RWPE1 (cell line): Measurements from ENCODE around the gene HIC1.

Experiments used
- CTCF ChIA-PET: fragments of 350-600 bp; sonication (Branson Sonifier 250); formaldehyde crosslinking; extraction: SDS; loops from one replicate; lab custom pipeline; 2021; lab: Yijun Ruan, JAX
- POLR2A ChIA-PET: fragments of 400-600 bp; formaldehyde crosslinking; extraction: SDS; loops from one replicate; lab custom pipeline; 2020; ENCODE audit warnings: antibody characterized with exemption; ENCODE audit not compliant: low non-redundant PET; lab: Yijun Ruan, JAX
- DNase-seq: peaks from one replicate; pipeline ENCODE4 v3.0.0; 2012; ENCODE audit warnings: low spot score
- H3K27ac ChIP-seq: fragments of 450-650 bp; 2 replicates; pipeline ENCODE4 v1.5.1; 2017
- TF ChIP-seq, protein P1 (sequence below): fragments of 450-650 bp; conservative IDR thresholded peaks from 2 replicates; pipeline ENCODE4 v1.5.1; 2017; ENCODE audit warnings: low read depth, mild to moderate bottlenecking

HIC1 gene

GRCh38 chr17:2083613-2084035, 28.7 kb downstream of the HIC1 start:
- ChIA-PET POLR2A (no interaction called here), CTCF (interaction anchor here (0.7 to 1.2 kb wide), 3 partner anchors 28 to 161 kb away, joined by 3 to 6 read pairs (median 3); no protein-coding TSS in a partner anchor)
- no peak for DNase-seq
- TF ChIP-seq, protein P1, sequence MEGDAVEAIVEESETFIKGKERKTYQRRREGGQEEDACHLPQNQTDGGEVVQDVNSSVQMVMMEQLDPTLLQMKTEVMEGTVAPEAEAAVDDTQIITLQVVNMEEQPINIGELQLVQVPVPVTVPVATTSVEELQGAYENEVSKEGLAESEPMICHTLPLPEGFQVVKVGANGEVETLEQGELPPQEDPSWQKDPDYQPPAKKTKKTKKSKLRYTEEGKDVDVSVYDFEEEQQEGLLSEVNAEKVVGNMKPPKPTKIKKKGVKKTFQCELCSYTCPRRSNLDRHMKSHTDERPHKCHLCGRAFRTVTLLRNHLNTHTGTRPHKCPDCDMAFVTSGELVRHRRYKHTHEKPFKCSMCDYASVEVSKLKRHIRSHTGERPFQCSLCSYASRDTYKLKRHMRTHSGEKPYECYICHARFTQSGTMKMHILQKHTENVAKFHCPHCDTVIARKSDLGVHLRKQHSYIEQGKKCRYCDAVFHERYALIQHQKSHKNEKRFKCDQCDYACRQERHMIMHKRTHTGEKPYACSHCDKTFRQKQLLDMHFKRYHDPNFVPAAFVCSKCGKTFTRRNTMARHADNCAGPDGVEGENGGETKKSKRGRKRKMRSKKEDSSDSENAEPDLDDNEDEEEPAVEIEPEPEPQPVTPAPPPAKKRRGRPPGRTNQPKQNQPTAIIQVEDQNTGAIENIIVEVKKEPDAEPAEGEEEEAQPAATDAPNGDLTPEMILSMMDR, result no peak
- peak overlapping the region; percentile 62 for H3K27ac ChIP-seq

DNA sequence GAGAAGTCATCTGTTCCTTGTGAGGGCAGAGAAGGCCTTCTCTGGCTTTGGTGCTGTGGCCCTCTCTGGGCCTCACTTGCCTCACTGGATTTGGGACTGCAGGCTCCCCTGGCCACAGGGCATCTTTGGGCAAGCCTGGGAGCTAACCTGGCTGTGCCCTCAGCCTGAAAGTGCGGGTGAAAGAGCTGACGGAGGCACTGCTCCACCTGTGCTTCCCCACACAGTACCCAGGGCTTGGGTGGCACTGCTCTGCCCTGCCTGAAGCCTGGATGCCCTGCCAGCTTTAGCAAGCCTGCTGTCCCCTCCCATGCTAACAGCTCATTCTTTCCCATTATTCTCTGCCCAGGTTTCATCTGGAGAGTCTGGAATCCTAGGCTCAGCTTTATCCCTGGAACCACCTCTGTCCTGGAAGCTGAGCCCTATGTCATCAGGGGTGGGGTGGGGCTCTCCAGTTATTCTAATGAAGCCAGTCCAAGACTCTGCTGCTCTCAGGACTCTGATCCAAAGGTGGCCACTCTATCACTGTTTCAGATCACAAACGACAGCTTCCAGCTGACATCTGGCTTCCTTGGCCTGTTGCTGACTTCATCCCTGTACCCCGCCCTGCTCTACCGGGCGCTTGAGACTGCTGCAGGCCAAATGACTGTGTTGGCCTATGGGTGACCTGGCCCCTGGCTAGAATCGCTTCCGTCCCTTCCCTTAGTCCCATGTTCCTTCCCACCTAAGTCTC, 29.3 kb downstream of the HIC1 start:
- TF ChIP-seq, protein P1, result no peak
- H3K27ac ChIP-seq, result peak overlapping the region; percentile 62
- ChIA-PET CTCF (interaction anchor here (0.6 to 1.2 kb wide), 4 partner anchors 9 to 161 kb away, joined by 3 to 6 read pairs (median 4); no protein-coding TSS in a partner anchor), POLR2A (no interaction called here)
- DNase-seq, result peak; percentile 45

DNA sequence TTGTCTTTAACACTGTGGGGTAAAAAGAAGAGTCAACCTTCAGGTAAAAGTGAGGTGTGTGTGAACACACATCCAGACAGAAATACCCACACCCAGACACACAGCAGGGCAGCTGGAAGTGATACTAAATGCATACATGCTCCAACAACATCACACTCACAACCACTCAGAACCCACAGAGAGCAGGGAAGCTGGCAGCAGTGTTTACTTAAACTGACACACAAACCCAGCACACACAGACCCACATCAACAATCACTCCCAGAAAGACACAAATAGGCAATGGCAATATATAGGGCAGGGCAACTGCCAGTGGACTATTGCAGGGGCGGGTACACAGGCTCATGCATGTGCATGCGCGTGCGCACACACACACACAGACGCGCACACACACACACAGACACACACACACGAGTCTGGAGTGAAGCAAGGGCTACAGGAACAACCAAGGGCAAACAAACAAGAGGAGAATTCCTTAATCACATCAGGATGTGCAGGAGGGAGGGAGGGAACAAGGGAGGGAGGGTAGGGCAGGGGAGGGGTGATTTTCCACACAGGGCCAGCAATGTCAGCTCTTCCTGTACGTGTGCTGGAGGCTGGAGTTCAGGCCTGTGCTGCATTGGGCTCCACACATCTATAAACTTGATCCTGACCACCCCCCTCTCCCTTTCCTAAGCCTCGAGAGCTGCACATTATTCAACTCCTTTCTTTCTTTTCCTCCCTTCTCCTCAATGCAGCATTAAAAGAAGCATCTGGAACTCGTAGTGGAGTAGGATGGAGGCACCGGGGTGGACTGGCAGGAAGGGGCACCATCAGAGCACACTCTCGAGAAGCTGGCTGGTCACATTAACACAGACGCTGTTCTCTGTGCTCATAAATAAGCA, 30.1 kb downstream of the HIC1 start:
- POLR2A ChIA-PET, result no interaction called here
- H3K27ac ChIP-seq, result peak overlapping the region; percentile 62
- DNase-seq, result peak; percentile 25
- CTCF ChIA-PET, result interaction anchor here (0.6 to 2.2 kb wide), 3 partner anchors 8 to 160 kb away, joined by 5 to 9 read pairs (median 6); no protein-coding TSS in a partner anchor
- TF ChIP-seq, protein P1, result no peak

DNA sequence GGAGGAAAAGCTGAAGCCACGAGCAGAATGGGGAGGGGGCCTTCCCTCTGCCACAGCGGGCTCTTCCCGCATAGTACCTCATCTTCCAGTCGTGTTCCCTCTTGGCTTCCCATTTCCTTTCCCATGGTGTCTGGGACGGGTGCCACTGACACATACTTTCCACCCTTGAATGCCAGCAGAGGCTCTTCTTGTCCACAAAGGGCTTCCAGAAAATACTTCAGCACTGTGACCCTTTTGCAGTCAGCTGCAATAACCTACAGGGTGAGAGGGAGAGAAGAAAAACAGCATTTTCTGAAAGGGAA, 30.7 kb downstream of the HIC1 start:
- TF ChIP-seq, protein P1, result no peak
- H3K27ac ChIP-seq, result peak overlapping the region; percentile 62
- ChIA-PET POLR2A (no interaction called here), CTCF (interaction anchor here (2.2 kb wide), 1 partner anchor 159 kb away, joined by 9 read pairs; no protein-coding TSS in a partner anchor)
- DNase-seq, result no peak

DNA sequence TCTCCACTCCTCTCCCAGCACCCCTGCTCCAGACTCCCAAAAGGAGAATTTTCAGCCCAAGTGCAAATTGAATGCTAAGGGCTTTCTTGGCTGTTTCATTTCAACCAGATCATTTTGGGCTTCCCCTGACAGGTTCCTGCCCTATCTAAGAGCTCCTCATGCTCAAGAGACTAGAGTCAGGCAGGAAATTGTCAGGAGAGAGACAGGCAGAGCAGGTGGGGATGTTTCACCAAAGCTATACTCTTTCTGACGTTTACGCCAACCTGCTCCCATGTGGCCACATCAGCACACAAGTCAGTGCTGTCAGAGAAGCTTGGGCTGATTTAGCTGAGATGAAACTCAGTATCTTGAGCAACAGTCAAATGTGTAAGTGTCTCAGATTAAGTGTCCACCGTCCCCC, 31.4 kb downstream of the HIC1 start:
- no peak for DNase-seq
- TF ChIP-seq, protein P1, result no peak
- CTCF ChIA-PET, result interaction anchor here (2.2 kb wide), 1 partner anchor 159 kb away, joined by 9 read pairs; no protein-coding TSS in a partner anchor
- POLR2A ChIA-PET, result no interaction called here
- H3K27ac ChIP-seq, result no peak overlapping the region

GRCh38 chr17:2087597-2088211, 32.8 kb downstream of the HIC1 start:
- ChIA-PET CTCF (no interaction called here), POLR2A (no interaction called here)
- TF ChIP-seq, protein P1, result no peak
- H3K27ac ChIP-seq, result no peak overlapping the region
- no peak for DNase-seq
